DMS53 treated with DMSO at 0.1 percent for 48 hours (cell line): ENCODE data around the gene NR6A1.

Experiments
- DNase-seq: peaks from one replicate; lab custom pipeline; 2025; ENCODE audit not compliant: unreplicated experiment; lab: John Stamatoyannopoulos, UW

The NR6A1 gene

GRCh38 chr9:124695280-124695890 is 75.7 kb downstream of the NR6A1 start:
- no peak for DNase-seq

- DNase-seq = no peak
These were observed 76.5 kb downstream of the NR6A1 start for GRCh38 chr9:124694414-124695279.

DNA sequence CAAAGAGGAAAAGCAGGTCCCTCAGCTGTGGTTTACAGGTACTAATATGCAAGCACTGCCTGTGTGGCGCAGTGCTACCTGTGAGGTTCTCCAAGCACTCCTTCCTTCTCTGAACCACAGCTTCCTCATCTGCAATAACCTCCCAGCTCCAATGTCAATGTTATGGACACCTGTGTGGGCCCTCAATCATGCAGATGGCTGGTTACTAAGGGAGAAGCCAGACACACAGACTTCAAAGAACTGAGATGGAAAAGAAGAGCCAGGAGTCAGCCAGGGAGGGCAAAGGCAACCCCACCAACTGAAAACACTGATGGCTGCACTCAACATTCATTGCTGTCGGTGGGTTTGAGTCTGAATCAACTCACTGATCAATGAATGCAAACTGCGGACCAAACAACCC is 77.7 kb downstream of the NR6A1 start:
- DNase-seq = no peak

- no peak for DNase-seq
These were observed 82.7 kb downstream of the NR6A1 start for GRCh38 chr9:124688238-124688904.

DNA sequence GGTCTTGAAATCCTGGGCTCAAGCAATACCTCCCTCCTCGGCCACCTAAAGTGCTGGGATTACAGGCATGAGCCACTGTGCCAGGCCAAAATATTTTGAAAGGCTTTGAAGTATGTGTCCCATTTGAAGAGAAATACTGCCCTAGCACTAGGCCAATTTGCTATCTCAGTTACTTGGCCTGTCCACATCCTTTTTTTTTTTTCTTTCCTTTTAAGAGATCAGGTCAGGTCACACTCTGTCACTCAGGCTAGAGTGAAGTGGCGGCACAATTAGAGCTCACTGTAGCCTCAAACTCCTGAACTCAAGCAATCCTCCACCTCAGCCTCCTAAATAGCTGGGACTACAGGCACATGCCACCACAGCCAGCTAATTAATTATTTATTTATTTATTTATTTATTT is 84.2 kb downstream of the NR6A1 start:
- DNase-seq = no peak

GRCh38 chr9:124685217-124685616 is 85.9 kb downstream of the NR6A1 start:
- DNase-seq = no peak

- no peak for DNase-seq
These were observed 86.9 kb downstream of the NR6A1 start for GRCh38 chr9:124684169-124684568.

GRCh38 chr9:124683043-124683442 is 88.1 kb downstream of the NR6A1 start:
- DNase-seq = no peak

GRCh38 chr9:124680714-124681390 is 90.3 kb downstream of the NR6A1 start:
- DNase-seq = no peak

DNA sequence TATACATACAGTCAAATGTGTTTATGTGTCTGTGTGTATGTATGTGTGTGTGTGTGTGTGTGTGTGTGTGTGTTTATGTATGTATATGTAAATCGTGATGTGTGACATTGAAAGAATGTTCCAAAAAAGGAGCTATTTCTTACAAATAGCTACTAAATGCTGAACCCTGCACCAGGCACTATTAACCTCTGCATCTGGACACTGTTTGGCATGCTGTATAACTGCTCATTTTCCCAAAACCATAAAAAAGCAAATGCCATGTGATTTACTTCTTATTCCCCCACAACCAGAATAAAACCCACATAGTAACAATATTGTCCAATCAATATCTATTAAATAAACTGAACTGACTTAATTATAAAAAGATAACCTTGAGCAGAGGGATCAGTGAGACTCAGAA is 91.1 kb downstream of the NR6A1 start:
- DNase-seq = no peak

DNA sequence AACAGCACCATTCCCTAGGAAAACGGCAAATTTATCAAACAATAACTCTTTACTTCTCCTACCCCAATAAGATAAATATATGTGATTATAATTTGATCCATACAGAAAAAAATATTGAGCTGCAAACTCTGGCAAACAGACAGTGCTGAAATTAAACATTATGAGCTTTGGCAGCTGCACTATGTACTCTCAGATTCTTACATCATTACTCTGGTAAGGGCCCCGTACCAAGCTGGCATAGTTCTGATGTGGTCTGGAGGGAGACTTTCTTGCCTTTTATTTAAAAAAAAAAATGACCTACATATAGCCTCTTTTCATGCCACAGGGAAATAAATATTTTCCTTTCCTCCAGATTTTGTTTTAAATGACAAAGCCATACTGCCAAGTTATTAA is 95.0 kb downstream of the NR6A1 start:
- no peak for DNase-seq

DNA sequence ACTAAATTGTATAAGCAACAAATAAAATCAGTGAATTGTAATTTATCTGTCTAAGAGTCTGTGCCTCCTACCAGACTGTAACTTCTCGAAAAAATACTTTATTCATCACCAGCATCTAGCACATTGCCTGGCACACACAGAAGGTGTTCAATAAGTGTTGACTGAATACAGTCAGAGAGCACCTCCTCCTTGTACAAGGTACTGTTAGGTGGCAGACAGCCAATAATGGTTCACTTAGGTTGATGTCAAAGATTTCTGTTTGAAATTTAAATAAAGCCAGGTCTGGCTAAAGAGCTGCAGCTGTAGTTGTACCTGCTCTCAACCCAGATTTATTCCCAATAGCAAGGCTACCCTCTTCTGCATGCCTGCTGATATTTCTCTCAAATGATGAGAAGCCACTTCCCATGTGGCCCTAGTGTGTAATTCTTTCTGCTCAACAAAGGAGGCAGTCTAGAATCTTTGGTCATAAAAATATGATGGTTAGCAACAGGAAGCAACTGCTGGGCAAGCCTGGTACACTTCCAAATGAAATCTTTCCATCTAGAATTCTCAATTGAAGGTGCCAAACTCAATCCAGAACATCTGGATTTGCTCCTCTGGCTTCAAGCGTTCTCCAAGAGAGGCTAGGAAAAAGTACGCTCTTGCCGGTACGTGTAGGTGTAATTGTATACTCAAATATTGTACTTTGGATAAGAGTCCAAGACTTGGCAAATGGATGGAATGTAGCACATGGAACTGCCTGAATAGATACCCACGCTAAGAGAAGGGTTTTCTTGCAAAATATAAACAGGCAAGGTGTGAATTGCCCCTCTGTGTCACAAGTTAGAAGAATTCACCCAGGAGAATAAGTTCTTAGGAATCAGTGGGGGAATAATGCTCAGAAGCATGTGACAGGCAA is 95.6 kb downstream of the NR6A1 start:
- no peak for DNase-seq

- DNase-seq = no peak
These were observed 96.5 kb downstream of the NR6A1 start for GRCh38 chr9:124674651-124675050.

GRCh38 chr9:124673063-124673462 is 98.0 kb downstream of the NR6A1 start:
- DNase-seq = no peak

- DNase-seq = no peak
These were observed 99.2 kb downstream of the NR6A1 start for GRCh38 chr9:124671861-124672260.

DNA sequence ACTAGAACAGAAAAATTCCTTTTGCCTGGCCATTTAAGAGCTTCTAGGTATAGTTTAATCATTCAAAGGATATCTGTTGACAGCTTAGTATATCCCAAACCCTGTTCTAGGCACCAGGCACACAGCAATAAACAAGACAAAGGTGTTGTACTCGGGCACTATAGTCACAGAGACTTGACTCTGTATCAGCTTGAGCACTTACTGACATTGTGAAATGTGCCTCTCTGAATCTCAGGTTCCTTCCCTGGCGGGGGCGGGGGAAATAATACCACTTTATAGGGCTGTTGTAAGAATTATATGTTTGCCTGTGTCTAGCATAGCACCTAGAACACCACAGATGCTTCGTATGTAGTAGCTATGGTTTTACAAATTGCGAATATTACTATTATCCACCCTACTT is 104.5 kb downstream of the NR6A1 start:
- DNase-seq = no peak

GRCh38 chr9:124665391-124666058 is 105.6 kb downstream of the NR6A1 start:
- no peak for DNase-seq

GRCh38 chr9:124664143-124664542 is 107.0 kb downstream of the NR6A1 start:
- DNase-seq = no peak

DNA sequence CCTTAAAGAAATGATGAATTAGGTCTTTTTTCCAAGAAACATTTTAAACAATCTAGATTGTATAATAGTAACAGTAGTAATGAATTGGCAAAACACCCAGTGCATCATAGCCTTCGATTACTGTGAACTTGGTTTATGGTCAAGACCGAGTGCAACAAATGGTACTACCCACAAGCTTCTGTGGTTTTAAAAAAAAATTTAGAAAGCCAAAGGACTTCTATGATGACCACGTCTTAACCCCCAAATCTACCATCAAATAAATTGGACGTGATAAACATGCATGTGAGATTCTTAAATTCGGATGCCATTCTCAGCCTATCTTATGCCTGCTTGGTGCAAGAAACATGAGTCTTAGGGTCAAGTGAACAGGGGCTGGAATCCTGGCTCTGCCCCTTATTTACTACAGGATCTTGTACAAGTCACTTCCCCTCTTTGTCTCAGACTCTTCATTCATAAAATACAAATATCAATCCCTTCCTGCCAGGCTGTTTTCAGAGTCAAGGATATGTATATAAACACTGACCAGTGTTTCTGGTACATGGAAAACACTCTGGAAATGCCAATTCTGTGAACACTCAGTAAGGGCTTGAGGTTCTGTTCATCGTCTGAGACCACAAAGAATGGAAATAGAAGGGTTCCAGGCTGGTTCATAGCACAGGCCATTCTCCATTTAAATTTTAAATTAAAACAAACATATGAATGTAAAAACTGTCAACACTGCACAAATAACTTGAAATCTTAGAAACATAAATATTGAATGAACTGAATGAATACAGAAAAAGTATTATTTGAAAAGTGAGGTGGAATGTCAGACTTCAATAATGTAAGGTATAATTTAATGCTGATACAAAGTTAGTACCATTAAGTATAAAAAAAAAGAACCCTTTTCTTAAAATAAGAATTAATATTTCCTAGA is 107.8 kb downstream of the NR6A1 start:
- DNase-seq = no peak
